HG03469 (cell line): ENCODE data around the gene EPG5.
"Not testable (repeated sequence)": the region's sequence is repeated elsewhere in the genome, so short reads cannot be mapped to it uniquely, and the experiment has no call there.

Experiments
- ATAC-seq: cut with Tn5 transposase; IDR thresholded peaks from one replicate; pipeline ENCODE4 v1.9.1; 2021; ENCODE audit warnings: mild to moderate bottlenecking, moderate library complexity, moderate number of reproducible peaks; ENCODE audit not compliant: unreplicated experiment

The EPG5 gene

DNA sequence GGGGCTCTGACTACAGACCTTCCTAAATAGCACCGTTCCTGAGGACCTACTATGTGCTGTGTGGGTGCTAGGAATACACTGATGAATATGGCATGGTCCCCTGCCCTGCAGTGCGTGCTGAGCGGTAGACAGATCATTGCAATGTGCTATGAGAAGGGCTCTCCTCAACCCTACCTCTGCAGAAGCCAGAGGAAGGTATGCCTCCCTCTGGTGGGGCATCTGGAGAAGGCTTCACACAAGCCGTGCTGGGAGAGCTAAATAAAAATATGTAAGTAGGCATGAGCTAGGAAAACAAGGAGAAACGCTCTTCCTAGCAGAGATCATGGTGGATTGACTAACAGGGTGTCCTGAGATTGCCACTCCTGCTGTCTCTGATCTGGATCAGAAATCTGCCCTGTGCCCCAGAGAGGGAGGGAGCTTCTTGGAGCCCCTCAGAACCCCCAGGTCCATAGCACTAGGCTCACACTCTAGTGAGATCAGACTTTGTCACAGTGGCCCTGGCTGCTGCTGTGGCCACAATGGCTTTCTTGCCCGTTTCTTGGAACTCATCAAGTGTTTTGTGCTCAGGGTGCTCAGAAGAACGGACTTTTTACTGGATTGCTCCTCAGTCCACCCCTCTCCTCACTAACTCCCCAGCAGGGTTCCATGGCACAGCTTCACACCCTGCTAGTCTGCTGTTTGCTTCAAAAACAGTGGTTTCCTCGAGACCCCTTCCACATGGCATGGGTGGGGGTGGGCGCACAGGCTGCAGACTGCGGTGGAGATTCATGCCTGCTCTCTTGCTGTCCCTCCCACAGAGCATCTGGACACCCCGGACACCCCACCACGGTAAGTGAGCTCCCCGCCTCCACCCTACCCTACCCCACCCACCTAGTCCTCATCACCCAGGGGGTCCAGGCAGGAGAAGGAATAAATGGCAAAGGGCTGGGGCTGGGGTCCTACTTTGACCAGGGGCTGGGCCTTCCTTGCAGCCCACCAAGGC, 127.4 kb downstream of the EPG5 start:
- no peak for ATAC-seq

DNA sequence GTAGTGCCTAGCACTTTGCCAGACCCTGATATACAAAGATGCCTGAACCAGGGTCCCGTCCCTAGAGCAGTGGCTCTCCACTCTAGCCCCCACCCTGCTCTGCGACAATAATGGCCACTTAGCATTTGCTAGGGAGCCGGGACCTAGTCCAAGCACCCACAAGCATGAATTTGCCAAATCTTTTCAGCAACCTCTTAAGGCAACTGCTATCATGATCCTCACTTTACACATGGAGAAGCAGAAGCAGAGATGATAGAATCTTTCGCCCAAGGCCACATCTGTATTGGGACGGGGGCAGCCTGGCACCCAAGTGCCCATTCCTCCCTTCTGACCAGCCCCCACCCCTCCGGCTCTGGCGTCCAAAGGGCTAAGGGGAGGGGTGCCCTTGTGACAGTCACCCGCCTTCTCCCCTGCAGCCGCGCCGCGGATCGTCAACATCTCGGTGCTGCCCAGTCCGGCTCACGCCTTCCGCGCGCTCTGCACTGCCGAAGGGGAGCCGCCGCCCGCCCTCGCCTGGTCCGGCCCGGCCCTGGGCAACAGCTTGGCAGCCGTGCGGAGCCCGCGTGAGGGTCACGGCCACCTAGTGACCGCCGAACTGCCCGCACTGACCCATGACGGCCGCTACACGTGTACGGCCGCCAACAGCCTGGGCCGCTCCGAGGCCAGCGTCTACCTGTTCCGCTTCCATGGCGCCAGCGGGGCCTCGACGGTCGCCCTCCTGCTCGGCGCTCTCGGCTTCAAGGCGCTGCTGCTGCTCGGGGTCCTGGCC, 128.6 kb downstream of the EPG5 start:
- no peak for ATAC-seq

DNA sequence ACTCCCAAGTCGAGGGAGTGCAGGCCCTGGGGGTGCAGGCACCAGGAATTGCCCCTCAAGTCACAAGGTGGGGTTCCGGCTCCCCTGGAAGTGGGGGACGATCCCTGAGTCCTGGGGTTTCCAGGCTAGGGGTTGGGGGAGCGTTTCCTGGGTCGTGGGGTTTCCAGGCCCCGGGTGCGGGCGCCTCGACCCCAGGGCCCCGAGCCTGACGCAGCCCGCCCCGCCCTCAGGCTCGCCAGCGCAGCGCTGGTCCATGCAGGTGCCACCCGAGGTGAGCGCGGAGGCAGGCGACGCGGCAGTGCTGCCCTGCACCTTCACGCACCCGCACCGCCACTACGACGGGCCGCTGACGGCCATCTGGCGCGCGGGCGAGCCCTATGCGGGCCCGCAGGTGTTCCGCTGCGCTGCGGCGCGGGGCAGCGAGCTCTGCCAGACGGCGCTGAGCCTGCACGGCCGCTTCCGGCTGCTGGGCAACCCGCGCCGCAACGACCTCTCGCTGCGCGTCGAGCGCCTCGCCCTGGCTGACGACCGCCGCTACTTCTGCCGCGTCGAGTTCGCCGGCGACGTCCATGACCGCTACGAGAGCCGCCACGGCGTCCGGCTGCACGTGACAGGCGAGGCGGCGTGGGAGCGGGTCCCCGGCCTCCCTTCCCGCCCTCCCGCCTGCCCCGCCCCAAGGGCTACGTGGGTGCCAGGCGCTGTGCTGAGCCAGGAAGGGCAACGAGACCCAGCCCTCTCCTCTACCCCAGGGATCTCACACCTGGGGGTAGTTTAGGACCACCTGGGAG, 129.7 kb downstream of the EPG5 start:
- no peak for ATAC-seq

DNA sequence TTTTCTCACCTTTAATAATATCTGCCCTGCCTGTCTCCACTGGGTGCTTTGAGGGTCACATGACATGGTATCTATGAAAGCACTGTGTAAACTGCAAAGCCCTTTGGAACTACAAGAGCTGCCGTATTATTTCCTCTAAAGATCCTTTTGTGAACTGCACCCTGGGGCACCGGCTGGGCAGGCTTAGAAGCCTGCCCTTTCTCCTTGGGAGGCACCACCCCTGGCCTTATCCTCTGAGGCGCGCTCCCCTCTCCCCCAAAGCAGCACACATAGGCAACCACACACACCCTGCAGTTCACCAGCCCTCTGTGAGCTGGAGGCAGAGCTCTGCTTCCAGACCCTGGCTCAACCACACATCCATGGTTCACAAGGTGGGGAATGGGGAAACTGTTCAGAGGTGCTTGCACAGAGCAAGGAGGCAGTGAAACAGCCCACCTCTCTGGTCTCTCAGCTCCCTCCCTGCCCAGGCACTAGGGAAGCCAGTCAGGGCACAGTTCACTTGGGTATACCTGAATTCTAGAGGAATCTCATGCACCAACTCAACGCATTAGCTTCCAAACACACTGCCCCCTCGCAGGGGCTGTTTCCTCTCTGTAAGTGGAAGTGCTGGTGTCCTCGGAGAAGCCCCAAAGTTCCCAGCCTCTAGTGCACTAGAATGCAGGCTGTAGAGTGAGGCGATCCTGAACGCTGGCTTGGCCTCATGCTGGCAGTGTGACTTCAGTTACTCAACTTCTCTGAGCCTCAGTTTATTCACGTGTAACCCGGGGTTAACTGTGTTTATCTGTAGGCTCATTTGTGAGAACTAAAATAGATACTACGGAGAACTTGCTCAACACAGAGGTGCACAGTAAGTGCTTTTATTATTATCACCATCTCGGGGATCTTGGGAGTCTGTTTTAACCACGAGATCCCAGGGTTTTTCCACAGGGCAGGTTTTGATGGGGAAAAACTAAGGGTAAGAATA, 130.6 kb downstream of the EPG5 start:
- no peak for ATAC-seq

DNA sequence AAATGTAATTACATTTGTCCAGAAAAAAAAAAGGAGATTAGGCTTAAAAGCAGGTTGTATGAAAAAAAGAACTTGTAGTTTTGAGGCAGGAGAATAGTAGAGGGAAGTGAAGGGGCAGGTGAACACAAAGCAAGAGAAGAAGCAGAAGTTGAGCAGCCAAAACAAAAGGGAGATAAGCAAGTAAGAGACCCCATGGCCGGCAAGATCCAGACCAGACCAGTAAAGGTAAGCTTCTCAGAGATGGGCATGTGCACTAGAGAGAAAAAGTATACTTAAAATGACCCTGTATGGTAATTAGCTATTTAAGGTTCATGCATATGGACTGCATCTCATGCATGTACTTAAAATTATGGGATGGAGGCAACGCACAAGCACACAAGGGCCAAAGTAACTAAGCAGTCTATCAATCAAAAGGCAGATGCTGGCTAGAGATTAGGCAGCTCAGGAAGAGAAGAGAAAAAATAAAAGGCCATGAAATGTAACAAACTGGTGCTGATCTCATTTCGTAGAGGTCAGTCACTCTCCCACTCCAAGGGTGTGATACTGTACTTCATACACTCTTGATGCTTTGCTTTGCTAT, 132.0 kb downstream of the EPG5 start:
- no peak for ATAC-seq

DNA sequence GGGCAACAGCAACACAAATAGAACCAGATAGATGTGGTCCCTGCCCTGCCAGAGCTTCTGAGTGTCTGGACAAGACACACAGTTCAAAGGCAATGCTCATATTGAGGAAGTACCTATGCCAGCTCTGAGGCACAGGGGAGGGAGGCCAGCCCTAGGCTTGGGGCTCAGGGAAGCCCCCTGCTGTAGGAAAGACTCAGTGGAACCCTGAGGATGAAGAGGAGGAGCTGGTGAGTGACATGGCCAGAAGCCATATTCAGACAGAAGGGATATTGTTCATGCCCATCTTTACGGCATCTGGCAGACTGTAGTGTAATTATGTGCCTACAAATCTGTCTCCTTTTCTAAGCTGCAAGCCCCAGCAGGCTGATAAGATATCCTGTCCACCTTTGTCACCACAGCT, 132.8 kb downstream of the EPG5 start:
- no peak for ATAC-seq

DNA sequence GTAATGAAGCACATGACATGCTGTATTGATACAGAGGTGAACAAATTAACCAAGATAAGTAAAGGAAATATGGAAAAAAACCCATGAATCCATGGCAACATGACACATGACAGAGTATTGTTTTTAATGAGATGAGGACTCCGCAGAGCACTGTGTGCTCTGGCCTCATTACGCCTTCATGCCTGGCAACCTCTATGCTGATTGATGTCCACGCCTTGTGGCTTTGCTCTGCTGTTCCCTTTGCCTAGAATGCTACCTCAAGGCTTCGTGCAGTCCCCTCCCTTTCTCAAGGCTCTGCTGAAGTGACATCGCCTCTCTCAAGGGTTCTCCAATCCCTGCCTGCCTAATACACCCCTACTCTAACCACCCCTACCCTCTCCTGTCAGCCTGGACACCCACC, 133.3 kb downstream of the EPG5 start:
- ATAC-seq: no peak

DNA sequence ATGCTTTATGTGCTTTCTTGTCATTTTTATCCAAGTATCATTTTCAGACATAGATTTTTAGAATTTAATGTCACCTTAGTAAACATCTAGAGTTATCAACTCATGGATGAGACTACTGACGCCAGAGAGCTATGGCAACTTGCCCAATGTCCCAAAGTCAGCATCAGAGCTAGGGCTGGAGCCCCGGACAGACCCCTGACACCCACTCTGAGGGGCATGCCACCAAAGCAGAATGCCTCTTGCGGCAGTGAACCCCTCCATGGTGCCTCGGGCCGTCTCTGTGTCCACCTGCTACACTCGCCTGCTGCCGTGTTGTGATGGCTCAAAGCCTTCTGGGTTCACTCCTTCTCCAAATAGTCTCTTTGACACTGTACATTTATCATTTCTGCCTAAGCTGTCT, 136.2 kb downstream of the EPG5 start:
- ATAC-seq: no peak

DNA sequence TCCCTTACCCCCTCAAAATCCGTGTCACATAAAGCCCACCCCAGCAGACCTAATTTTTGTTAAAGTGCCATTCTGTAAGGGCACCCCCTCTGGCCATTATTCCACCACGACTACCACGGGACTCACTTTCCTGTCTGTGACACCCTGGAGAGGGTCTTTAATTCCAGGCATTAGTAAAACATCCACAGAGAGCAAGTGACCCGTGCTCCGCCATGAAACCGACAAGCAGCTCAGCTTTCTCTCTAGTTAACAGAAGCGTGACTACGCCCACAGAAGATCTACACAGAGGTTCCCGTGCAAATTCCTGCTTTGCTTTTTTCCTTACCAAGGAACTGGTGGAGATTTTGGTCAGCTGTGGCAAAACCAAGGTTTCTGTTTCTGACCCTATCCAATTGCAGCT, 137.3 kb downstream of the EPG5 start:
- ATAC-seq: no peak

DNA sequence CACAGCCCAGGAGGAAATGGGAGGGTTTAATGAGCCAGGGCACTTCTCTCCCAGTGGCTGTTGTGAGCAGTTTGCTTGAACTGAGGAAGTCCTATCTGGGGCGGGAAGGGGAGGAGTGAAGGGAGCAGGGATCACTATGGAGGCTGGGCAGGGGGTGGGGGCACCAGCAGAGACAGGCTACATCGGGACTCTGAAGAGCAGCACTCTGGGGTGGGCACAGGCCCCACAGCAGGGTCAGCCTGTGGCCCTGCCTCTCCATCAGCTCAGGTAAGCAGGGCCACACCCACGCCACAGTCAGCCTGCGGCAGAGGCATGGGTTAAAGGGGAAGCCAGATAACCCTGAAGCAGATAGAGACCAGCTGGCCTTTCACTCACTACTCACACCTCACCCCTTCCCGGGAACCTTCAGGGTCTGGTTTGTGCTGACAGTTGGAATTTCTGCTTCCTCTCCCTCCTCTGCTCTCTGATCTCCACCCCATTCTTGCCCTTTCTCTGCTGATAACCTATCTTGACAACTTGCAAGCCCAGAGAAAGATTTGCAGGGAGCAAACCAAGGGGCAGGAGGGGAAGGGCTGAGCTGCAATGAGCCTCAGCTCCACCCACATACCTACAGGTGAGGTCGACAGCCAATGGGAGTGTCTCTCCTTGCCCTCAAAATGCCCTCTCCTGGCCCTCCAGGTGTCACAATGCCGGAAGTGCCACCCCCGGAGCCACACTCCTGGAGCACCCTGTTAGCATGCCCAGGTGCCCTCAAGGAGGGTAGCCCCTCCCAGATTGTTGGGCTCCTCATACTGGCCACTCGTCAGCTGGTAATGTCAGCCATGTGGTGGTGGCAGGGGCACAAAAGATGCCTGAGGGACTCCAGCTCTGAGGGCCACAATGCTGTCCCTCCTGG, 138.0 kb downstream of the EPG5 start:
- ATAC-seq: no peak

DNA sequence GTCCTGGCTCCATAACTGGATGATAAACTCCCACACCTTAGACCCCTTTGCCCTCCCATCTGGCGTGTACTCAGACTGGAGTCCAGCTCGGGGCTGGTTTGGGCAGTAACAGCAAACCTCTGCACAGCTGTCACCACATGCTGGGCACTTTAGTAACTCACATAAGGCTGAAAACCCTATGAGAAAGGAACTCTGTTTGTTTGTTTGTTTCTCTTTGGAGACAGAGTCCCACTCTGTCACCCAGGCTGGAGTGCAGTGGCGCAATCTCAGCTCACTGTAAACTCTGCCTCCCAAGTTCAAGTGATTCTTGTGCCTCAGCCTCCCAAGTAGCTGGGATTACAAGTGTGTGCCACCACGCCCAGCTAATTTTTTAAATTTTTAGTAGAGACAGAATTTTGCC, 140.4 kb downstream of the EPG5 start:
- ATAC-seq: not testable (repeated sequence)

DNA sequence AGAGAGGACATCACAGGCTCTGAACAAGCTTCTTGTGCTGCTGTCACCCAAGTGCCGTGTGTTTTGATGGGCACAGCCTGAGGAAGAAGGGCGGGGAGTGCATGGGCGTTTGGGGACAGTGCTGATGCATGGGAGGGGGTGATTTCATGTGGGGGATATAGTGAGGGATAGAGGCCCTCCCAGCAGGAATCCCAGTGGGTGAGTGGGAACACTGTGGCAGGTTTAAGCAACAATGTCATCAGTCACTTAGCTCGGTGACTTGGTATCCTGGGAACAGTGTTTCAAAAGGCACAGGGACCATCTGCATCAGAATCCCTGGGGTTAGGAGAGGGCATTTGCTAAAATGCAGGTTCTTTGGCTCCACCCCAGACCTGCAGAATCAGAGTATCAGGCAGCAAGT, 141.0 kb downstream of the EPG5 start:
- no peak for ATAC-seq

DNA sequence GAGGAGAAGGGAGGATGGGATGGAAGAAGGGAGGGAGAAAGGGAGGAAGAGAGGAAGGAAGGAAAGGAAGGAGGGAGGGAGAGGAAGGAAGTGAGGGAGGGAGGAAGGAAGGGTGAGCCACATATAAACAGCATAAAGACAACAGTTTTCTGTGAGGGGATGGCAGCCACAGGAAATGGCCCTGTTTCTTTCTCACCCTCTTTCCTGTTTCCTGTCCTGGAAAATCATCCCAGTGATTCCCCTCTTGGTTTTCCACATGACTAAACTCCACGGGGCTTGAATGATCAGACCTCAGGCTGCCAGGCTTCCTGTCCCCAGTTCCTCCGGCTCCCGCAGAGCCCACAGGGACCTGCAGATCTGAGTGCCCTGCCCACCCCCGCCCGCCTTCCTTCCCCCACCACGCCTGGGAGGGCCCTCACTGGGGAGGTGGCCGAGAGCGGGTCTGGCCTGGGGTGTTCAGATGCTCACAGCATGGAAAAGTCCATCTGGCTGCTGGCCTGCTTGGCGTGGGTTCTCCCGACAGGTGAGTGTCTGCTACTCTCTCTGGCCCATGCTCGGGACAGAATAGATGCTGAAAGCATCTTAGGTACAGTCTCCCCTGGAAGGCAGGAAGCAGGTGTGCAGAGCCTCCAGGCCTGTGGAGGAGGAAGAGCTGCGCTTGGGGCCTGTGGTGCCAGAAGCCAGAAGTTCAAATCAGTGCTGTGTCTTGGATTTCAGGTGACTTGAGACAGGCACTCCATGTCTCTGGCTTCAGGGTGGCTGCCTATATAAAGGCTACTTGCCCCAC, 141.7 kb downstream of the EPG5 start, which contains the start of gene SIGLEC15:
TSS of gene SIGLEC15 (plus strand) at position 418 of the 787 bp plus-strand sequence. CDS start at position 472, 54 bp downstream.
- ATAC-seq: no peak

DNA sequence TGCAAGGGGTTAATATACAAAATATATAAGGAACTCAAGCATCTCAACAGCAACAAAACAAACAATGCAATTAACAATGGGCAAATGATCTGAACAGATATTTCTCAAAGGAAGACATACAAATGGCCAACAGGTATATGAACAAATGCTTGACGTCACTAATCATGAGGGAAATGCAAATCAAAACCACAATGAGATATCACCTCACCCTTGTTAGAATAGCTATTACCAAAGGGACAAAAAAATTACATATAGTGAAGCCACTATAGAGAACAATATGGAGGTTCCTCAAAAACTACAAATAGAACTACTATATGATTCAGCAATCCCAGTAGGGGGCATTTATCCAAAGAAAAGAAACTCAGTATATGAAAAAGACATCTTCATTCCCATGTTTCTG, 145.4 kb downstream of the EPG5 start:
- ATAC-seq: no peak

DNA sequence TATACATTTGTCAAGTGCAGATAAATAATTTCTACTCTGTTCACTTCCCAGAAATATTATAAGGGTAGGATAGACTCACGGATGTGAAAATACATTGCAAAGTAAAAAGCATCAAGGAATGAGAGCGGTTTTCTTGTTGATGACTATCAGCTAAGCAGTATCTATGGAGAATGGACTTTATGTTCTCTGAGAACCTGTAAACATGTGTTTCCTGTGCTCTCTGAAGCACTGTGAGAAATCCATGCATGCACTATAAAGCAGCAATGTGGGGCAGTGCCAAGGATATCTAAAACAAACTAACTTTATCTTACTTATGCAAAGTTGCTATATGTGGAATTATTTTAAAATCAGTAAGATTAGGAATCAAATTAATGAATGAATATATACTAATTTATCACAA, 146.1 kb downstream of the EPG5 start:
- no peak for ATAC-seq

DNA sequence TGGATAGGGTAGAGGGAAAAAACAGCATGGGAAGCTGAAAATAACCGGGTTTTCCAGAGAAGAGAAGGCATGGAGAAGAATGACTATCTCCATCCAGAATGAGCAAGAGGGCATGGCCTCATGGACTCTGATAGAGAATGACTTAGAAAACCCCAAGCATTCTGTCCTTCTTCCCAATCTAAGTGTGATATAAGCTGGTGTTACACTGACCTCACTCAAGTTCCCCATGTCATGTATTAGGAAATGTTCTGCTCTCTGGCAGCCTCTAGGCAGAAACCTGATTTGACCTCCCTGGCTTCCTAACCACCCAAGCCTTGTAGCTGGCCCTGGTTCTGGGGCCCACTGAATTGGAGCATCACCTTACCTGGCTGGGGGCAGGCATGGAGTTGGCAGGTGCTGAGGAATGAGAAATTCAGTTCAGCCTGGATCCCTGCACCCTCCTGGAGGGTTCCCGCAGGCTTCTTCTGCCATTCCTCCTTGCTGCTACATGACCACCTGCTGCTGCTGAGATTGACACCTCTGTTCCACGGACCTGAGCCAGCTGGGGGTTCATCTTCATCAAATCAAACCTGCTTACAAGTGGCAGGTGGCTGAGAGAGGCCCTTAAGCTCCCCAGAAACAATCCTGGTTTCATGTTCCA, 146.9 kb downstream of the EPG5 start:
- no peak for ATAC-seq

DNA sequence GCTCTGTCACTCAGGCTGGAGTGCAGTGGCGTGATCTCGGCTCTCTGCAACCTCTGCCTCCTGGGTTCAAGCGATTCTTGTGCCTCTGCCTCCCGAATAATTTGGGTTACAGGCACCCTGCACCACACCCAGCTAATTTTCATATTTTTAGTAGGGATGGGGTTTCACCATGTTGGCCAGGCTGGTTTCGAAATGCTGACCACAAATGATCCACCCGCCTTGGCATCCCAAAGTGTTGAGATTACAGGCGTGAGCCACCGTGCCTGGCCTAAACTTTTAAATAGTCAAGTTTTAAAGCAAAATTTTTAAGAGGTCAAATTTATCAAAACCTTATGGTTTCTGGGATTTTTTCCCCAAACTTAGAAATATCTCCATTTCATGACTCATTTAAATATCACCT, 148.4 kb downstream of the EPG5 start:
- ATAC-seq: not testable (repeated sequence)
